ENCODE results near the gene TNFRSF8. TPM values are rescaled to one million over a fixed set of nuclear protein-coding genes. Genes with fewer than 3 reads are reported as not detected.

TNFRSF8 gene
- total RNA-seq, 1 donor from 2014 or later = not detected

- DNase-seq (ENCODE audit: low read depth) (no peak), FAIRE-seq (no peak)
- peaks cover 3% of the 10 kb centered on the region for H3K27me3 ChIP-seq (ENCODE audit: control insufficient read depth, insufficient read depth, low read length)
- H3K36me3 ChIP-seq (ENCODE audit: control insufficient read depth, insufficient read depth, low read length) = no peaks in the 10 kb centered on the region
- TF ChIP-seq, protein P1, sequence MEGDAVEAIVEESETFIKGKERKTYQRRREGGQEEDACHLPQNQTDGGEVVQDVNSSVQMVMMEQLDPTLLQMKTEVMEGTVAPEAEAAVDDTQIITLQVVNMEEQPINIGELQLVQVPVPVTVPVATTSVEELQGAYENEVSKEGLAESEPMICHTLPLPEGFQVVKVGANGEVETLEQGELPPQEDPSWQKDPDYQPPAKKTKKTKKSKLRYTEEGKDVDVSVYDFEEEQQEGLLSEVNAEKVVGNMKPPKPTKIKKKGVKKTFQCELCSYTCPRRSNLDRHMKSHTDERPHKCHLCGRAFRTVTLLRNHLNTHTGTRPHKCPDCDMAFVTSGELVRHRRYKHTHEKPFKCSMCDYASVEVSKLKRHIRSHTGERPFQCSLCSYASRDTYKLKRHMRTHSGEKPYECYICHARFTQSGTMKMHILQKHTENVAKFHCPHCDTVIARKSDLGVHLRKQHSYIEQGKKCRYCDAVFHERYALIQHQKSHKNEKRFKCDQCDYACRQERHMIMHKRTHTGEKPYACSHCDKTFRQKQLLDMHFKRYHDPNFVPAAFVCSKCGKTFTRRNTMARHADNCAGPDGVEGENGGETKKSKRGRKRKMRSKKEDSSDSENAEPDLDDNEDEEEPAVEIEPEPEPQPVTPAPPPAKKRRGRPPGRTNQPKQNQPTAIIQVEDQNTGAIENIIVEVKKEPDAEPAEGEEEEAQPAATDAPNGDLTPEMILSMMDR (IDR thresholded peaks at IDR 0.05; ENCODE audit: insufficient read depth, low read length, severe bottlenecking) = no peak
- no peak overlapping the region for H3K4me3 ChIP-seq (ENCODE audit: low read depth, low read length)
Measured at GRCh38 chr1:12072741-12073140, 9.6 kb downstream of the TNFRSF8 start.

DNA sequence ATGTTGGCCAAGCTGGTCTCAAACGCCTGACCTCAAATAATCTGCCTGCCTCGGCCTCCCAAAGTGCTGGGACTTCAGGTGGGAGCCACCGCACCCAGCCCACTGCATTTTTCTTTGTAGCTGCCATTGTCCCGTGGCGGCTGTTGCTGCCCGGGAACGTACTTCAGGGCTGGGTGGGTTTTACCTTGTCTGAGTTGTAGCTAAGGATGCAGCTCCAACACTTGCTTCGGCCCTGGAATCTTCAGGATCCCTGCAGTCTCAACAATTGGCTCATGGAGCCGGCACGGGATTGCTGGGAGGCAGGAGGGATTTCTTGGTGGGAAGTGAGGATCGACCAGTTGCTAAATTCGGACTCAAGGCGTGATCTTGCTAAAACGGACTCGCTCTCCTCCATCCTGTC, 10.7 kb downstream of the TNFRSF8 start:
- DNase-seq (ENCODE audit: low read depth) (no peak), FAIRE-seq (no peak)
- Histone ChIP-seq H3K27me3 (ENCODE audit: control insufficient read depth, insufficient read depth, low read length) (peaks cover 1% of the 10 kb centered on the region), H3K36me3 (ENCODE audit: control insufficient read depth, insufficient read depth, low read length) (no peaks in the 10 kb centered on the region), H3K4me3 (ENCODE audit: low read depth, low read length) (no peak overlapping the region)
- TF ChIP-seq, protein P1 (IDR thresholded peaks at IDR 0.05; ENCODE audit: insufficient read depth, low read length, severe bottlenecking) = no peak

DNA sequence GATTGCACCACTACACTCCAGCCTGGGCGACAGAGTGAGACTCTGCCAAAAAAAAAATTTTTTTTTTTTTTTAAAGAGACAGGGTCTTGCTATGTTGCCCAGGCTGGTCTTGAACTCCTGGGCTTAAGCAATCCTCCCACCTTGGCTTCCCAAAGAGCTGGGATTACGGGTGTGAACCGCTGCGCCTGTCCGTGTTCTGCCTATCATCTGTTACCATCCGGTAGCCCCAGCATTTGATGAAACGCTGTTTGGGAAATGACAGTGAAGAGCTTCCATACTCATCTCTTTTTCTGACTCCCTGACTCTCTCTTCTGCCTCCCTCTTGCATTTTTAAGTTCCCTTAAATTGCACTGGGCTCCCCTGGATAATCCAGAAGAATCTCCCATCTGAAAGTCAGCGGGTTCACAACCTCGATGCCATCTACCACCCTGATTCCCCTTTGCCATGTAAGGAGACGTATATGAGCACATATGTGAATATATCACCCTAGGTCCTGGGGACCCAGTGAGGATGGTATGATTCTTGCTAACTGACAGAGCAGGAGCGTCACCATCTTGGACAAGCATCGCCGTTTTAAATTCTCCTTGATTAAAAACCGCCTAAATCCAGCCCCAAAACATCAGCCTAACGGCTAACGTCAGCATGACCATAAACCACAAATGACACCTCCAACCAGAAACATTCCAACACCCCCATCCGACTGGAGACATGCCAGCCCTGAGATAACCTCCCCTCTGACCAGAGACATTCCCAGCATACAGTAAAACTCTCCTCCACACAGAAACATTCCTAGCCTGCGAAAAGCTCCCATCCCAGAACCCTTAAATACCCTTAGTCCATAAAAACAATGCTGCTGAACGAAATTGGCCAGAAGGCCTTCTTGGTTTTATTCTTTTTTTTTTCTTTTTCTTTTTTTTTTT, 12.4 kb downstream of the TNFRSF8 start:
- no peak for DNase-seq (ENCODE audit: low read depth)
- H3K4me3 ChIP-seq (ENCODE audit: low read depth, low read length) = no peak overlapping the region
- TF ChIP-seq, protein P1 (IDR thresholded peaks at IDR 0.05; ENCODE audit: insufficient read depth, low read length, severe bottlenecking) = no peak
- no peak for FAIRE-seq
- peaks cover 1% of the 10 kb centered on the region for H3K27me3 ChIP-seq (ENCODE audit: control insufficient read depth, insufficient read depth, low read length)
- H3K36me3 ChIP-seq (ENCODE audit: control insufficient read depth, insufficient read depth, low read length) = no peaks in the 10 kb centered on the region

DNA sequence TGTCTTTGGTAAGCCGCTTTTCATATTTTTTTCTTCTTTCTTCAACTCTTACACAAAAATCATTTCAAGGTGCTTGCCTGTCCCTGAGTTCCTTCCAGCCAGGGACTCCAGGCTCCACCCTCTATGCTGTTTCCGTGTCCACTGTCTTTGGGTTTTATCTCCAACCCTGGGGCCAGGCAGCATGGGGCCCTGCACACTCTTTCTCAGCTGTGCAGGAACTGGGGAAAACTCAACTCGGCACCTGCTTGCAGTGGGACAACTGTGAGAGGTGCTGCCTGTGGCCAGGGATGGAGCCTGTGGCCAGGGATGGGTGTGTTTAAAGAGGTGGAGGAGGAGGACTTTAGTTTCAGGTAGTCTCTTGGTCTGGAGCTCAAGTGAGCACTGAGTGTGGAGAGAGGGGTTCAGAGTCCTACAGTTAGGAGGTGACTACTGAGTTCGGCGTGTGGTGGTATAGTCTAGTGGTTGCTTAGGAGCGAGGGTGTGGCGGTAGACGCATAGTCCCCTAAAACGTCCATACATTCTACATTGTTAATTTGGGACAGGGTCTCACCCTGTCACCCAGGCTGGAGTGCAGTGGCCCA, 13.4 kb downstream of the TNFRSF8 start:
- TF ChIP-seq, protein P1 (IDR thresholded peaks at IDR 0.05; ENCODE audit: insufficient read depth, low read length, severe bottlenecking) = no peak
- H3K4me3 ChIP-seq (ENCODE audit: low read depth, low read length) = no peak overlapping the region
- H3K27me3 ChIP-seq (ENCODE audit: control insufficient read depth, insufficient read depth, low read length) = peaks cover 1% of the 10 kb centered on the region
- FAIRE-seq (no peak), DNase-seq (ENCODE audit: low read depth) (no peak)
- no peaks in the 10 kb centered on the region for H3K36me3 ChIP-seq (ENCODE audit: control insufficient read depth, insufficient read depth, low read length)

DNA sequence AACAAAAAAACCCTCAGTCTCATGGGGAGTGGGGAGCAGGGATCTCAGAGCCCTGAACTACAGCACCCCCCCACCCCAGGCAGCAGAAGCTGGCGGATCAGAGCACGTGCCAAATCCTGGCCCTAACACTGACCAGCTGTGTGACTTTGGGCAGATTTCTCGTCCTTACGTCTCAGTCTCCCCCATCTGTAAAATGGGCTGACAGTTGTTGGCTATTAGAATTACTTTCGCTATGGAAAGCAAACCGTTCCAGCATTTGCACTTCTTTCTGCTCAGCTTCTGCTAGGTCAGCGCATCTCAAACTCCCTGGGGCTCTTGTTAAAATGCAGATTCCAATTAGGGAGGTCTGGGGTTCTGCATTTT, 15.5 kb downstream of the TNFRSF8 start:
- TF ChIP-seq, protein P1 (IDR thresholded peaks at IDR 0.05; ENCODE audit: insufficient read depth, low read length, severe bottlenecking) = no peak
- Histone ChIP-seq H3K36me3 (ENCODE audit: control insufficient read depth, insufficient read depth, low read length) (no peaks in the 10 kb centered on the region), H3K27me3 (ENCODE audit: control insufficient read depth, insufficient read depth, low read length) (peaks cover 1% of the 10 kb centered on the region), H3K4me3 (ENCODE audit: low read depth, low read length) (no peak overlapping the region)
- DNase-seq (ENCODE audit: low read depth) (no peak), FAIRE-seq (no peak)
